AG10803 (cell line): ENCODE data around the gene CRABP1.
"Not testable (repeated sequence)": the region's sequence is repeated elsewhere in the genome, so short reads cannot be mapped to it uniquely, and the experiment has no call there.

Experiments used
- DNase-seq: peaks from one replicate; pipeline ENCODE4 v3.0.0; 2010; ENCODE audit warnings: low read depth
- H3K4me3 ChIP-seq: 2 replicates; pipeline ENCODE4 v1.5.1; 2011; ENCODE audit warnings: mild to moderate bottlenecking, low read length, control low read depth
- CTCF ChIP-seq: conservative IDR thresholded peaks from 2 replicates; pipeline ENCODE4 v1.5.1; 2011; ENCODE audit warnings: mild to moderate bottlenecking, low read length, control low read depth, inconsistent platforms

Gene CRABP1

GRCh38 chr15:78366342-78366741 lies 26.2 kb downstream of the CRABP1 start:
- H3K4me3 ChIP-seq = no peak overlapping the region
- no peak for DNase-seq
- no peak for TF ChIP-seq CTCF

- no peak overlapping the region for H3K4me3 ChIP-seq
- DNase-seq = no peak
- no peak for TF ChIP-seq CTCF
Measured at GRCh38 chr15:78368651-78369050, 28.5 kb downstream of the CRABP1 start.

GRCh38 chr15:78369161-78369560 lies 29.0 kb downstream of the CRABP1 start:
- no peak overlapping the region for H3K4me3 ChIP-seq
- DNase-seq = no peak
- TF ChIP-seq CTCF = no peak

- TF ChIP-seq CTCF = no peak
- H3K4me3 ChIP-seq = no peak overlapping the region
Measured at GRCh38 chr15:78370013-78370412, 29.9 kb downstream of the CRABP1 start.

GRCh38 chr15:78372880-78373279 lies 32.7 kb downstream of the CRABP1 start:
- no peak for TF ChIP-seq CTCF
- H3K4me3 ChIP-seq = no peak overlapping the region
- no peak for DNase-seq

More at GRCh38 chr15:78370013-78370412, 29.9 kb downstream of the CRABP1 start:
- no peak for DNase-seq

- TF ChIP-seq CTCF = no peak
- DNase-seq = no peak
Measured at GRCh38 chr15:78374436-78375393, 34.6 kb downstream of the CRABP1 start.

GRCh38 chr15:78380143-78380542 lies 40.0 kb downstream of the CRABP1 start:
- not testable (repeated sequence) for H3K4me3 ChIP-seq, DNase-seq

More at GRCh38 chr15:78374436-78375393, 34.6 kb downstream of the CRABP1 start:
- no peak overlapping the region for H3K4me3 ChIP-seq
